ENCODE measurements around the gene MGST2. TPM values are rescaled to one million over a fixed set of nuclear protein-coding genes. Genes with fewer than 3 reads are reported as not detected.

Gene MGST2
- total RNA-seq, 1 experiment from 2014 or later = 14.9 TPM

DNA sequence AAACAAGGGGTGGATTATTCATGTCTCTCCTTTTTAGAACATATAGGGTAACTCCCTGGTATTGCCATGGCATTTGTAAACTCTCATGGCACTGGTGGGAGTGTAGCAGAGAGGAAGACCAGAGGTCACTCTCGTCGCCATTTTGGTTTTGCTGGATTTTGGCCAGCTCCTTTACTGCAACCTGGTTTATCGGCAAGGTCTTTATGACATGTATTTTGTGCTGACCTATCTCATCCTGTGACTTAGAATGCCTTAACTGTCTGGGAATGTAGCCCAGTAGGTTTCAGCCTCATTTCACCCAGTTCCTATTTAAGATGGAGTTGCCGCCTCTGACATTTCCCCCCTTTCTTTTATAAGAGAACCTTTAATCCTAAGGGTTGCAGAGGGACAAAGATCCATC lies 45.8 kb downstream of the MGST2 start:
- H3K4me1 Mint-ChIP-seq = no peaks in the 10 kb centered on the region
- DNase-seq (ENCODE audit: low spot score) (no peak), ATAC-seq (no peak)
- no peak overlapping the region for H3K4me3 Mint-ChIP-seq
- no peak overlapping the region for H3K27ac Mint-ChIP-seq
- TF ChIP-seq HMGA2 (CRISPR knock-in tag; IDR thresholded peaks at IDR 0.05) (no peak), ZNF396 (CRISPR knock-in tag; IDR thresholded peaks at IDR 0.05; ENCODE audit: borderline replicate concordance) (no peak), ATF1 (CRISPR knock-in tag; IDR thresholded peaks at IDR 0.05) (no peak), FOXJ3 (CRISPR knock-in tag; IDR thresholded peaks at IDR 0.05; ENCODE audit: borderline replicate concordance) (no peak), ZNF219 (CRISPR knock-in tag; IDR thresholded peaks at IDR 0.05; ENCODE audit: borderline replicate concordance) (no peak)
- TF ChIP-seq, protein P1, sequence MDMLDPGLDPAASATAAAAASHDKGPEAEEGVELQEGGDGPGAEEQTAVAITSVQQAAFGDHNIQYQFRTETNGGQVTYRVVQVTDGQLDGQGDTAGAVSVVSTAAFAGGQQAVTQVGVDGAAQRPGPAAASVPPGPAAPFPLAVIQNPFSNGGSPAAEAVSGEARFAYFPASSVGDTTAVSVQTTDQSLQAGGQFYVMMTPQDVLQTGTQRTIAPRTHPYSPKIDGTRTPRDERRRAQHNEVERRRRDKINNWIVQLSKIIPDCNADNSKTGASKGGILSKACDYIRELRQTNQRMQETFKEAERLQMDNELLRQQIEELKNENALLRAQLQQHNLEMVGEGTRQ (CRISPR knock-in tag; IDR thresholded peaks at IDR 0.05) = no peak
- TF ChIP-seq, protein P2, sequence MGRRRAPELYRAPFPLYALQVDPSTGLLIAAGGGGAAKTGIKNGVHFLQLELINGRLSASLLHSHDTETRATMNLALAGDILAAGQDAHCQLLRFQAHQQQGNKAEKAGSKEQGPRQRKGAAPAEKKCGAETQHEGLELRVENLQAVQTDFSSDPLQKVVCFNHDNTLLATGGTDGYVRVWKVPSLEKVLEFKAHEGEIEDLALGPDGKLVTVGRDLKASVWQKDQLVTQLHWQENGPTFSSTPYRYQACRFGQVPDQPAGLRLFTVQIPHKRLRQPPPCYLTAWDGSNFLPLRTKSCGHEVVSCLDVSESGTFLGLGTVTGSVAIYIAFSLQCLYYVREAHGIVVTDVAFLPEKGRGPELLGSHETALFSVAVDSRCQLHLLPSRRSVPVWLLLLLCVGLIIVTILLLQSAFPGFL (CRISPR knock-in tag; IDR thresholded peaks at IDR 0.05; ENCODE audit: borderline replicate concordance) = no peak
- TF ChIP-seq, protein P3, sequence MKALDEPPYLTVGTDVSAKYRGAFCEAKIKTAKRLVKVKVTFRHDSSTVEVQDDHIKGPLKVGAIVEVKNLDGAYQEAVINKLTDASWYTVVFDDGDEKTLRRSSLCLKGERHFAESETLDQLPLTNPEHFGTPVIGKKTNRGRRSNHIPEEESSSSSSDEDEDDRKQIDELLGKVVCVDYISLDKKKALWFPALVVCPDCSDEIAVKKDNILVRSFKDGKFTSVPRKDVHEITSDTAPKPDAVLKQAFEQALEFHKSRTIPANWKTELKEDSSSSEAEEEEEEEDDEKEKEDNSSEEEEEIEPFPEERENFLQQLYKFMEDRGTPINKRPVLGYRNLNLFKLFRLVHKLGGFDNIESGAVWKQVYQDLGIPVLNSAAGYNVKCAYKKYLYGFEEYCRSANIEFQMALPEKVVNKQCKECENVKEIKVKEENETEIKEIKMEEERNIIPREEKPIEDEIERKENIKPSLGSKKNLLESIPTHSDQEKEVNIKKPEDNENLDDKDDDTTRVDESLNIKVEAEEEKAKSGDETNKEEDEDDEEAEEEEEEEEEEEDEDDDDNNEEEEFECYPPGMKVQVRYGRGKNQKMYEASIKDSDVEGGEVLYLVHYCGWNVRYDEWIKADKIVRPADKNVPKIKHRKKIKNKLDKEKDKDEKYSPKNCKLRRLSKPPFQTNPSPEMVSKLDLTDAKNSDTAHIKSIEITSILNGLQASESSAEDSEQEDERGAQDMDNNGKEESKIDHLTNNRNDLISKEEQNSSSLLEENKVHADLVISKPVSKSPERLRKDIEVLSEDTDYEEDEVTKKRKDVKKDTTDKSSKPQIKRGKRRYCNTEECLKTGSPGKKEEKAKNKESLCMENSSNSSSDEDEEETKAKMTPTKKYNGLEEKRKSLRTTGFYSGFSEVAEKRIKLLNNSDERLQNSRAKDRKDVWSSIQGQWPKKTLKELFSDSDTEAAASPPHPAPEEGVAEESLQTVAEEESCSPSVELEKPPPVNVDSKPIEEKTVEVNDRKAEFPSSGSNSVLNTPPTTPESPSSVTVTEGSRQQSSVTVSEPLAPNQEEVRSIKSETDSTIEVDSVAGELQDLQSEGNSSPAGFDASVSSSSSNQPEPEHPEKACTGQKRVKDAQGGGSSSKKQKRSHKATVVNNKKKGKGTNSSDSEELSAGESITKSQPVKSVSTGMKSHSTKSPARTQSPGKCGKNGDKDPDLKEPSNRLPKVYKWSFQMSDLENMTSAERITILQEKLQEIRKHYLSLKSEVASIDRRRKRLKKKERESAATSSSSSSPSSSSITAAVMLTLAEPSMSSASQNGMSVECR (CRISPR knock-in tag; IDR thresholded peaks at IDR 0.05; ENCODE audit: borderline replicate concordance) = no peak
- ChIA-PET CTCF (no interaction called here), POLR2A (interaction anchor here (0.6 kb wide), 1 partner anchor 13 kb away, joined by 4 read pairs; no protein-coding TSS in a partner anchor)
- peaks cover 11% of the 10 kb centered on the region for H3K9me3 Mint-ChIP-seq
- peaks cover 60% of the 10 kb centered on the region for H3K27me3 Mint-ChIP-seq (ENCODE audit: low read depth)
- H3K36me3 Mint-ChIP-seq = peaks cover 10% of the 10 kb centered on the region

DNA sequence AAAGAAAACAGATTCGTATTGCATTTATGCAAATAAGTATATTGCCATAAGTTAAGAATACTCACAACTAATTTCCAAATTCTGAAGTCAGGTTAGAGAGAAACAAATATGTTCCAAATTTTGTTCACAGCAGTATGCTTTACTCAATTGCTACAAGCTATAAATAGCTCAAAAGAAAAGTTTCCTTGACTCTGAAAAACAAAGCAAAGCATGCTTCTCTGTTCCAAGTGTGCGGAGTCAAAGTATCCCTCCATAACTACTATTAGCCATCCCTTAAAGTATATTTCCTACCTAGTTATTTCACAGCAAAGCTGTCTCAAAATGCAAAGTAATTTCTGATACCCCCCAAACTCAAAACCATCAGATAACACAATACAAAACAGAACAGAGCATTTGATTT lies 47.3 kb downstream of the MGST2 start:
- H3K27me3 Mint-ChIP-seq (ENCODE audit: low read depth) = peaks cover 73% of the 10 kb centered on the region
- ChIA-PET POLR2A (no interaction called here), CTCF (interaction anchor here (0.8 to 2.2 kb wide), 2 partner anchors 8 to 14 kb away, joined by 3 to 5 read pairs; no protein-coding TSS in a partner anchor)
- no peak overlapping the region for H3K4me3 Mint-ChIP-seq
- H3K9me3 Mint-ChIP-seq = peaks cover 6% of the 10 kb centered on the region
- no peak overlapping the region for H3K27ac Mint-ChIP-seq
- TF ChIP-seq, protein P4, sequence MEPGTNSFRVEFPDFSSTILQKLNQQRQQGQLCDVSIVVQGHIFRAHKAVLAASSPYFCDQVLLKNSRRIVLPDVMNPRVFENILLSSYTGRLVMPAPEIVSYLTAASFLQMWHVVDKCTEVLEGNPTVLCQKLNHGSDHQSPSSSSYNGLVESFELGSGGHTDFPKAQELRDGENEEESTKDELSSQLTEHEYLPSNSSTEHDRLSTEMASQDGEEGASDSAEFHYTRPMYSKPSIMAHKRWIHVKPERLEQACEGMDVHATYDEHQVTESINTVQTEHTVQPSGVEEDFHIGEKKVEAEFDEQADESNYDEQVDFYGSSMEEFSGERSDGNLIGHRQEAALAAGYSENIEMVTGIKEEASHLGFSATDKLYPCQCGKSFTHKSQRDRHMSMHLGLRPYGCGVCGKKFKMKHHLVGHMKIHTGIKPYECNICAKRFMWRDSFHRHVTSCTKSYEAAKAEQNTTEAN (CRISPR knock-in tag; IDR thresholded peaks at IDR 0.05) = no peak
- TF ChIP-seq, protein P5, sequence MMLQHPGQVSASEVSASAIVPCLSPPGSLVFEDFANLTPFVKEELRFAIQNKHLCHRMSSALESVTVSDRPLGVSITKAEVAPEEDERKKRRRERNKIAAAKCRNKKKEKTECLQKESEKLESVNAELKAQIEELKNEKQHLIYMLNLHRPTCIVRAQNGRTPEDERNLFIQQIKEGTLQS (CRISPR knock-in tag; conservative IDR thresholded peaks at IDR 0.05) = no peak
- no peak for TF ChIP-seq ZNF671 (CRISPR knock-in tag; IDR thresholded peaks at IDR 0.05)
- TF ChIP-seq, protein P6, sequence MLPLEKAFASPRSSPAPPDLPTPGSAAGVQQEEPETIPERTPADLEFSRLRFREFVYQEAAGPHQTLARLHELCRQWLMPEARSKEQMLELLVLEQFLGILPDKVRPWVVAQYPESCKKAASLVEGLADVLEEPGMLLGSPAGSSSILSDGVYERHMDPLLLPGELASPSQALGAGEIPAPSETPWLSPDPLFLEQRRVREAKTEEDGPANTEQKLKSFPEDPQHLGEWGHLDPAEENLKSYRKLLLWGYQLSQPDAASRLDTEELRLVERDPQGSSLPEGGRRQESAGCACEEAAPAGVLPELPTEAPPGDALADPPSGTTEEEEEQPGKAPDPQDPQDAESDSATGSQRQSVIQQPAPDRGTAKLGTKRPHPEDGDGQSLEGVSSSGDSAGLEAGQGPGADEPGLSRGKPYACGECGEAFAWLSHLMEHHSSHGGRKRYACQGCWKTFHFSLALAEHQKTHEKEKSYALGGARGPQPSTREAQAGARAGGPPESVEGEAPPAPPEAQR (CRISPR knock-in tag; IDR thresholded peaks at IDR 0.05) = no peak
- no peak for TF ChIP-seq PRRX2 (CRISPR knock-in tag; IDR thresholded peaks at IDR 0.05)
- no peak for TF ChIP-seq TCF7 (CRISPR knock-in tag; IDR thresholded peaks at IDR 0.05; ENCODE audit: low read depth)
- TF ChIP-seq ZBTB21 (CRISPR knock-in tag; IDR thresholded peaks at IDR 0.05; ENCODE audit: borderline replicate concordance) = no peak
- no peak for TF ChIP-seq SMAD3 (CRISPR knock-in tag; IDR thresholded peaks at IDR 0.05; ENCODE audit: borderline replicate concordance)
- TF ChIP-seq, protein P3 (CRISPR knock-in tag; IDR thresholded peaks at IDR 0.05; ENCODE audit: borderline replicate concordance) = no peak
- DNase-seq (ENCODE audit: low spot score) = no peak
- ATAC-seq = no peak
- no peaks in the 10 kb centered on the region for H3K4me1 Mint-ChIP-seq
- peaks cover 6% of the 10 kb centered on the region for H3K36me3 Mint-ChIP-seq
